GM12873 (cell line): ENCODE results near the gene KRT81.

Source experiments
- CTCF ChIP-seq: IDR thresholded peaks from 2 replicates; pipeline ENCODE4 v1.5.1; 2012; ENCODE audit warnings: low read depth, mild to moderate bottlenecking, moderate library complexity, low read length, control low read depth; ENCODE audit not compliant: insufficient read depth; ENCODE audit errors: missing control alignments

KRT81 gene

GRCh38 chr12:52244615-52244994 lies 46.7 kb downstream of the KRT81 start:
- TF ChIP-seq CTCF = no peak

GRCh38 chr12:52243856-52244614 lies 47.3 kb downstream of the KRT81 start:
- no peak for TF ChIP-seq CTCF

GRCh38 chr12:52243259-52243855 lies 48.0 kb downstream of the KRT81 start:
- no peak for TF ChIP-seq CTCF

GRCh38 chr12:52242442-52243258 lies 48.7 kb downstream of the KRT81 start:
- no peak for TF ChIP-seq CTCF

GRCh38 chr12:52241205-52241842 lies 50.0 kb downstream of the KRT81 start:
- peak; percentile 28 for TF ChIP-seq CTCF

GRCh38 chr12:52239767-52240166 lies 51.6 kb downstream of the KRT81 start:
- TF ChIP-seq CTCF = no peak

GRCh38 chr12:52238916-52239646 lies 52.3 kb downstream of the KRT81 start:
- TF ChIP-seq CTCF = no peak
